HCT116 (cell line): Measurements from ENCODE around the gene GFOD2. TPM values are rescaled to one million over a fixed set of nuclear protein-coding genes. Genes with fewer than 3 reads are reported as not detected.

Experiments
- ATAC-seq: fragments of 200-7000 bp; cut with Tn5 transposase; 2 replicates; pipeline ENCODE4 v1.9.1; 2020; ENCODE audit warnings: mild to moderate bottlenecking, moderate library complexity
- BruUV-seq: library from RNA; stranded (reverse); fragments of 400-500 nt; replicated peaks from 2 replicates; lab custom pipeline; 2021; lab: Mats Ljungman, UMichigan
- CTCF ChIA-PET: fragments of 300-600 bp; sonication (Branson Sonifier 250); formaldehyde crosslinking; loops from one replicate; lab custom pipeline; 2021; ENCODE audit warnings: antibody characterized with exemption; lab: Charles Lee
- POLR2A ChIA-PET: fragments of 300-600, 350-600 bp; sonication (Branson Sonifier 250); formaldehyde crosslinking; loops from one replicate; lab custom pipeline; 2021; ENCODE audit warnings: antibody characterized with exemption; lab: Charles Lee
- RAD21 ChIA-PET, 2 experiments: fragments of 300-600 bp; sonication (Branson Sonifier 250); formaldehyde crosslinking; loops; one replicate each; lab custom pipeline; 2023; ENCODE audit warnings: low total read pairs in 2 of 2; ENCODE audit not compliant: uncharacterized antibody in 2 of 2, unreplicated experiment in 2 of 2, low non-redundant PET in 1 of 2; lab: Charles Lee
- DNase-seq: peaks from one replicate; pipeline ENCODE4 v3.0.0-alpha.2; 2010; ENCODE audit warnings: low read depth, low spot score
- H2AFZ ChIP-seq: fragments of 200-600 bp; shearing (Covaris generic), sonication (generic); 2 replicates; pipeline ENCODE4 v1.6.1; 2017; ENCODE audit warnings: low read depth, mixed run types, mixed read lengths, antibody characterized with exemption, low read length; ENCODE audit not compliant: poor library complexity, severe bottlenecking
- H3K27ac ChIP-seq: 2 replicates; pipeline ENCODE4 v1.5.1; 2012; ENCODE audit warnings: low read depth, low read length
- H3K27me3 ChIP-seq: fragments of 200-600 bp; sonication (generic); 2 replicates; pipeline ENCODE4 v1.6.1; 2016; ENCODE audit warnings: mixed run types, low read length, mixed read lengths; ENCODE audit not compliant: insufficient read depth
- H3K36me3 ChIP-seq, 2 experiments: fragments of 200-500 bp in 1 of 2; fragments of 200-600 bp in 1 of 2; sonication (Bioruptor generic) in 1 of 2; sonication (generic) in 1 of 2; 2 replicates each; pipeline versions ENCODE4 v1.5.1 to v1.6.1; 2014 to 2016; ENCODE audit warnings: low read length in 2 of 2, inconsistent platforms in 1 of 2, mixed read lengths in 1 of 2, mixed run types in 1 of 2; ENCODE audit not compliant: insufficient read depth in 2 of 2, control insufficient read depth in 1 of 2
- H3K4me1 ChIP-seq, 2 experiments: fragments of 200-600 bp in 1 of 2; sonication (generic) in 1 of 2; 2 replicates each; pipeline versions ENCODE4 v1.5.1 to v1.6.1; 2012 to 2017; ENCODE audit warnings: low read length in 2 of 2, inconsistent platforms in 1 of 2, mild to moderate bottlenecking in 1 of 2, mixed read lengths in 1 of 2, mixed run types in 1 of 2, moderate library complexity in 1 of 2; ENCODE audit not compliant: insufficient read depth in 2 of 2, control insufficient read depth in 1 of 2
- H3K4me2 ChIP-seq: fragments of 200-600 bp; sonication (generic); 2 replicates; pipeline ENCODE4 v1.6.1; 2017; ENCODE audit warnings: mixed run types, low read length, mixed read lengths
- H3K4me3 ChIP-seq, 2 experiments: fragments of 200-600 bp in 1 of 2; sonication (generic) in 1 of 2; replicated peaks in 1 of 2; 2 replicates each; pipeline ENCODE4 v1.5.1; 2011 to 2016; ENCODE audit warnings: low read length in 2 of 2, control low read depth in 1 of 2, low read depth in 1 of 2, mild to moderate bottlenecking in 1 of 2, mixed read lengths in 1 of 2, mixed run types in 1 of 2
- H3K79me2 ChIP-seq: fragments of 200-600 bp; sonication (generic); 2 replicates; pipeline ENCODE4 v1.6.1; 2017; ENCODE audit warnings: mild to moderate bottlenecking, mixed run types, low read length, moderate library complexity, mixed read lengths; ENCODE audit not compliant: insufficient read depth
- H3K9ac ChIP-seq: fragments of 200-600 bp; sonication (generic); 2 replicates; pipeline ENCODE4 v1.6.1; 2016; ENCODE audit warnings: low read length, mixed read lengths
- H3K9me2 ChIP-seq: fragments of 200-600 bp; sonication (generic), shearing (Covaris generic); 2 replicates; pipeline ENCODE4 v1.6.1; 2017; ENCODE audit warnings: mixed run types, mild to moderate bottlenecking, moderate library complexity; ENCODE audit not compliant: insufficient read depth
- H3K9me3 ChIP-seq, 2 experiments: fragments of 200-500 bp in 1 of 2; fragments of 200-600 bp in 1 of 2; sonication (Bioruptor generic) in 1 of 2; sonication (generic) in 1 of 2; 2 replicates each; pipeline ENCODE4 v1.6.1; 2014 to 2017; ENCODE audit warnings: low read length in 2 of 2, mixed read lengths in 2 of 2, inconsistent platforms in 1 of 2, low read depth in 1 of 2, mild to moderate bottlenecking in 1 of 2, mixed run types in 1 of 2, moderate library complexity in 1 of 2; ENCODE audit not compliant: control insufficient read depth in 1 of 2, insufficient read depth in 1 of 2
- H4K20me1 ChIP-seq: fragments of 200-600 bp; sonication (generic), shearing (Covaris generic); 2 replicates; pipeline ENCODE4 v1.6.1; 2017; ENCODE audit warnings: mixed run types, mild to moderate bottlenecking, moderate library complexity; ENCODE audit not compliant: insufficient read depth
- ATF3 ChIP-seq: IDR thresholded peaks from 2 replicates; pipeline ENCODE4 v1.6.1; 2012
- EGR1 ChIP-seq: IDR thresholded peaks from 2 replicates; pipeline ENCODE4 v1.6.1; 2012; ENCODE audit warnings: low read depth
- EZH2 ChIP-seq: fragments of 200-600 bp; sonication (generic); IDR thresholded peaks from 2 replicates; pipeline ENCODE4 v1.6.1; 2017; ENCODE audit warnings: antibody characterized with exemption, mixed run types
- EZH2phosphoT487 ChIP-seq: fragments of 200-600 bp; IDR thresholded peaks from 2 replicates; pipeline ENCODE4 v1.6.1; 2018; ENCODE audit warnings: antibody characterized with exemption, borderline replicate concordance
- POLR2A ChIP-seq: IDR thresholded peaks from 2 replicates; pipeline ENCODE4 v1.7.0; 2011; ENCODE audit warnings: borderline replicate concordance; ENCODE audit not compliant: insufficient read depth, insufficient read length; ENCODE audit errors: extremely low read depth
- SIN3A ChIP-seq: IDR thresholded peaks from 2 replicates; pipeline ENCODE4 v1.6.1; 2012; ENCODE audit warnings: low read depth
- YY1 ChIP-seq: IDR thresholded peaks from 2 replicates; pipeline ENCODE4 v1.6.1; 2011; ENCODE audit warnings: low read length, low read depth, moderate library complexity, mild to moderate bottlenecking; ENCODE audit not compliant: insufficient replicate concordance; ENCODE audit errors: extremely low read depth
- ZBTB33 ChIP-seq: IDR thresholded peaks from 2 replicates; pipeline ENCODE4 v1.6.1; 2011; ENCODE audit warnings: mild to moderate bottlenecking, low read length, moderate library complexity; ENCODE audit not compliant: insufficient replicate concordance; ENCODE audit errors: extremely low read depth
- intact Hi-C: fragments of 100-400 bp; cut with micrococcal nuclease; formaldehyde crosslinking; loops from 2 replicates; pipeline ENCODE4 v1.10.0; 2022
- total RNA-seq: library from RNA; stranded (reverse); gene quantifications from one replicate; pipeline ENCODE4 v1.2.1, GENCODE V29; 2021; ENCODE audit not compliant: unreplicated experiment

Gene GFOD2
- total RNA-seq, 1 experiment from 2014 or later: 17.4 TPM

DNA sequence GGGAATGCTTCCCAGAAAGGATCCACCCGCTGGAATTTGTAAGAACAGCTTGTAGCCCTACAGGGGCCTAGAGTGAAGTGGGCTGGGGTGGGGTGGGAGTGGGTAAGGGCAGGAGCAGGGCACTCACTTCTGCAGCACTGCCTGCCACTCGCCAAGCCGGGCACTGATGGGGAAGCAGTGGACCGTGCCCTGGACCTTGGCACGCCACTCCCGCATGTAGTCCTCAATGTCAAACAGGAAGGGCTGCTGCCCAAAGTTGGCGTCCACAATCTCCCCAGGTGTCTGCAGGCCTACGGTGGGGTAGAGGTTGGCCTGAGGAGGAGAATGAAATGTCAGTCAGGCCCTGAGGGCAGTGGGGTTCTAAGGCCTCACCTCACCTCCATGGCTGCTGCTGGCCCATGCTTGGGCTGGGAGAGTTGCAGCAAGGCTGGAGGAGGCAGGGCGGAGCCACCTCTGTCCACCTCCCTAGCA is 15.7 kb upstream of the GFOD2 start:
- no peaks in the 10 kb centered on the region for H3K9me3 ChIP-seq
- no peak for ATAC-seq
- no peak overlapping the region for H3K4me3 ChIP-seq
- H3K9ac ChIP-seq: no peak overlapping the region
- H3K4me1 ChIP-seq: no peaks in the 10 kb centered on the region
- no TSS peak for BruUV-seq
- no peaks in the 10 kb centered on the region for H4K20me1 ChIP-seq
- H2AFZ ChIP-seq: no peak overlapping the region
- DNase-seq: no peak
- no peak for TF ChIP-seq ATF3
- TF ChIP-seq SIN3A: no peak
- TF ChIP-seq YY1: no peak
- TF ChIP-seq POLR2A: no peak
- TF ChIP-seq EGR1: no peak
- no peak for TF ChIP-seq EZH2
- TF ChIP-seq ZBTB33: no peak
- TF ChIP-seq EZH2phosphoT487: no peak
- TF ChIP-seq, all 23 proteins: peak for 0
- RAD21 ChIA-PET: interaction anchor here in 1 of 2 experiments (0.6 kb wide), 1 partner anchor 44 kb away, joined by 4 read pairs; no protein-coding TSS in a partner anchor
- POLR2A ChIA-PET: no interaction called here
- intact Hi-C loops: no loop called here
- Histone ChIP-seq H3K9me2 (no peaks in the 10 kb centered on the region), H3K36me3 (peaks cover 0 to 5% of the 10 kb centered on the region in 2 experiments; a peak in 1 of 4 replicates), H3K79me2 (no peaks in the 10 kb centered on the region), H3K27ac (no peak overlapping the region), H3K4me2 (no peak overlapping the region), H3K27me3 (no peaks in the 10 kb centered on the region)
- CTCF ChIA-PET: no interaction called here
